NCI-H82 (cell line): ENCODE measurements around the gene ZNF48.

Experiments used
- DNase-seq: peaks from one replicate; lab custom pipeline; 2025; lab: John Stamatoyannopoulos, UW

Gene ZNF48

DNA sequence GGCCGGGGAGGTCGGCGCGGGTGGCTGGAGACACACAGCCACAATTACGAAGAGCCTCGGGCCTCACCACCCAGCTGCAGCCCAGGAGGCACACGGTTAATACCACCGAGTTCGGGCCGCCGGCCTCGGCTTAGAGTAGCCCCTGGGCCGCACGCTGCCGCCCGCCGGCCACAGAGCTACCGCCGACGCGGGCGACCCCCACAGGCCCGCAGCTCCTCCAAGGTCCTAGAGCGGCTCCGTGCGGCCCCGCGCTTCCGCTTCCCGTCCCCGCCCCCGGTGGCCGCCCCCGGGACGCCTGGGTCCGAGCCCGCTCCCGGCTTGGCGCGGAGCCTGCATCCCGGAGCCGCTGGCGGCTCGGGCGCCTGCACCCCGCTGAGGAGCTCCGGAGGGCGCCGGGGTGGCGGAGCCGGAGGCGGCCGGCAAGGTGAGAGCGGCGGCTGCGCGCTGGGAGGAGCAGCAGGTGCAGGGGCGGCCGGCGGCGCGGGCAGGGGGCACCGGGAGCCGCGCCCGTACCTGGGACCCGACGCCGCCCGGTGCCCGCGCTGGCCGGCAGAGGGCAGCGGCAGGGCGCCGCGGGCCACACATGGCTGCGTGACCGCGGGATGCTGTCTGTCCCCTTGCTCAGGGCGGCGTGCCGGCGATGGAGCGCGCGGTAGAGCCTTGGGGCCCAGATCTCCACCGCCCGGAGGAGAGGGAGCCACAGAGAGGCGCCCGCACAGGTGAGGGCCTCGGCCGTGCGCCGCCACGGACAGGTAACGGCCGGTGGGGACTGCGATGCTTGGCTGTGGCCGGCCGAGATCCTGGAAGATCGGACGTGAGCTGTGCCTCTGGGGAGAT lies at the start of gene ZNF48:
TSS of gene ZNF48 (plus strand) at position 266 of the 837 bp plus-strand sequence. CDS start at position 641, 375 bp downstream.
- DNase-seq: peak; percentile 93

GRCh38 chr16:30346286-30346685 lies 48.9 kb upstream of the ZNF48 start:
- DNase-seq: no peak

GRCh38 chr16:30348113-30348512 lies 47.1 kb upstream of the ZNF48 start:
- no peak for DNase-seq

DNA sequence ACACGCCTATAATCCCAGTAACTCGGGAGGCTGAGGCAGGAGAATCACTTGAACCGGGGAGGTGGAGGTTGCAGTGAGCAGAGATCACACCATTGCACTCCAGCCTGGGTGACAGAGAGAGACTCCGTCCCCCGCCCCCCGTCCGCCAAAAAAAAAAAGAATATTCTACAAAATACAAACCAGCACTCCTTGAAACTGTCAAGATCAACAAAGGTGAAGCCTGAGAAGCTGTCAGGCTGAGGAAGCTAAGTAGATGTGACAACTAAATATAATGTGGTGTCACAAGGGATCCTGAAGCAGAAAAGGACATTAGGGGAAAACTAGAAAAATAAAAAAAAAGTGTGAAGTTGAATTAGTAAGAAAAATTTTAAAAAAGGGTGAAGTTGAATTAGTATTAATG lies 46.3 kb upstream of the ZNF48 start:
- DNase-seq: no peak

- no peak for DNase-seq
Measured at GRCh38 chr16:30349675-30350074, 45.5 kb upstream of the ZNF48 start.

DNA sequence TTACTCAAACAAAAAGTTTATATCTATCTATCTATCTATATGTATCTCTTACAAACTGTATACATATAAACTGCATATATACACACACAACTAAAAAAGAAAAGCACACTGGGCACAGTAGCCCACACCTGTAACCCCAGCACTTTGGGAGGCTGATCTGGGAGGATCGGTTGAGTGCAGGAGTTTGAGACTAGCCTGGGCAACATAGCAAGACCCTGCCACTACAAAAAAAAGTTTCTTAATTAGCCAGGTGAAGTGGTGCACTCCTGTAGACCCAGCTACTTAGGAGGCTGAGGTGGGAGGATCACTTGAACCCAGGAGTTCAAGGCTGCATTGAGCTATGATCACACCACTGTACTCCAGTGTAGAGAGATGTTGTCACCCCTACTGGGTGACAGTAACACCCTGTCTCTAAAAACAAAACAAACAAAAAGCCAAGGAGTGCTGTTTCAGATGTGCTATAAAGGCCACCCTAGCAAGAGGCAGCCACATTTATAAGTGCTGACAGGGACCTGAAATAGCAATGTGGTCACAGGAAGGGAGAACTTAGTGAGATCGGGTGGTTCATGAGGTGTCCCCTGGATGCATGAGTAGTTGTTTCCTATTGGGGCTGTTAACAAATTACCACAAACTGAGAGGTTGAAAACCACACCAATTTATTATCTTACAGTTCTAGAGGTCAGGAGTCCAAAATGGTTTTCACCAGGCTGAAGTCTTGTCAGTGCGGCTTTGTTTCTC lies 44.9 kb upstream of the ZNF48 start:
- no peak for DNase-seq

- DNase-seq: no peak
Measured at GRCh38 chr16:30351001-30351441, 44.2 kb upstream of the ZNF48 start.

DNA sequence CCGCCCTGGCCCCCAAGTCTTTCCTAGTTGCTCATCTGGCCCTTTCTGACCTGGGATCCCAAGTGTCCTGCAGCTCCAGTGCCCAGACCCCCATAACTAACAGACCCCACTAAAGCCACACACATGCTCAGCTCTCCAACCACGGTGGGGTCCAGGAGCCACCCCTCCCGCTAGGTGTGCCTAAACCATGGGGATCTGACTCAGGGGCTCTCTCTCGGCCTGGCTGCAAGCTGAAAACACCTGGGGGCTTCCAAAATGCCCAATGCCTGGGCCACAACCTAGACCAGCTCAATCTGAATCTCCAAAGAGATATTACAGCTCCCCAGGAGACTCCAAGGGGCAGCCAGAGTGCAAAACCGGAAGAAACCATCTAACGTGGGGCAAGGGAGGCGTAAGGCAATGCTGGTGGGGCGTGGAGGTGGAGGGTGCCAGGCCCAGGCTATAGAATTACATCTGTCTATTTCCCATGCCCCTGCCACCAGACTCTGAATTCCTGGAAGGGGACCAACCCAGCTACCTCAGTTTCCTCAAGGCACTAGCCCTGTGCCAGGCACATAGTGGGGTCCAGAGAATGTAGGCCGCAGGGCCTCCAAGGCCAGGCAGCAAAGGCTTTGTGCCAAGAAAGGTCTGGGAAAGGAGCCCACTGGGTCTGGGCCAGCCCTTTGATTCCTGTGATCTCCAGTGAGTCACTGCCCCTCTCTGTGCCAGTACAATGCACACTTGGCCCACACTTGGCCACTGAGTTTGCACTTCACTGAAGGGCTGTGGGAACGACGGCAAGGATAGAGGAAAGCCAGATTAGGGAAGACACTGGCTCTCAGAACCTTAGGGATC lies 43.4 kb upstream of the ZNF48 start:
- DNase-seq: no peak

DNA sequence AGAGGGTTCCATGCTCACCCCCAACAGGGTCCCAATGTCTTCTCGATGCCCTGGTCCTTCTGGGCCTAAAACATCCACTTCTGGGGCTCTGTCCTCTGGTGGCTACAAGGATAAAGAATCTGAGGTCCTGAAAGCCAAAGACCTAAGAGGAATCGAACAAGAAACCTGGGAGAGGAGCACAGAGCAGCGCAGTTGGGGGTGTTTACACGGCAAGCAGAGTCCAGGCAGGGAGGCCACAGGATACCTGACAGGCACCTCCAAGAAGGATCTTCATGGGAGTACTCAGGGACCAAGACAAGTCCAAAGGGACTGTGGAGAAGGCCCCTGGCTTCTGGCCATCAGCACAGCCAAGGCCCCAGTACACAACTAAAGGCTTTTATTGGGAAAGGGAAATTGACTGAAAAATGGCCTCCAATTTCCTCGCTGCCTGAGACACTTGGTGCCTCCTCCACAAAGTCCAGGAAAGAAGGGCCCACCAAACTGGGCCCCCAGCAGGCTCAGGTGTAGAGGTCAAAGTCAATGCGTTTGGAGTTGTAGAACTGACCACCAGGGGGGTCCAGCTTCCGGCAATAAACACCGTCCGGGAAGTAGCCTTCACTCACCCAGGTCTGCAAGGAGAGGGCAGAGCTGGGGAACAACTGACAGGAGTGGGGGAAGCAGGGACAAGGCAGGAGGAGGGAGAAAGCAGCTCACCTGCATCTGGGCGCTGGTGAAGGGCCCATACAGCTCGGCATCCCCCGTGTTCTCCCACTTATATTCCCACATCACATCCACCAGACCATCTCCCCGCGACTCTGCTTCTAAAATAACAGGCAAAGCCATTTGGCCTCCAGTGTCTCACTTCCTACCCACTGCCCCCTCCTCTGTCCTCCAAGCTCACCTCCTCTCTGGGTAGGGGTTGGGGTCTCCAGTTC lies 42.5 kb upstream of the ZNF48 start:
- DNase-seq: no peak

DNA sequence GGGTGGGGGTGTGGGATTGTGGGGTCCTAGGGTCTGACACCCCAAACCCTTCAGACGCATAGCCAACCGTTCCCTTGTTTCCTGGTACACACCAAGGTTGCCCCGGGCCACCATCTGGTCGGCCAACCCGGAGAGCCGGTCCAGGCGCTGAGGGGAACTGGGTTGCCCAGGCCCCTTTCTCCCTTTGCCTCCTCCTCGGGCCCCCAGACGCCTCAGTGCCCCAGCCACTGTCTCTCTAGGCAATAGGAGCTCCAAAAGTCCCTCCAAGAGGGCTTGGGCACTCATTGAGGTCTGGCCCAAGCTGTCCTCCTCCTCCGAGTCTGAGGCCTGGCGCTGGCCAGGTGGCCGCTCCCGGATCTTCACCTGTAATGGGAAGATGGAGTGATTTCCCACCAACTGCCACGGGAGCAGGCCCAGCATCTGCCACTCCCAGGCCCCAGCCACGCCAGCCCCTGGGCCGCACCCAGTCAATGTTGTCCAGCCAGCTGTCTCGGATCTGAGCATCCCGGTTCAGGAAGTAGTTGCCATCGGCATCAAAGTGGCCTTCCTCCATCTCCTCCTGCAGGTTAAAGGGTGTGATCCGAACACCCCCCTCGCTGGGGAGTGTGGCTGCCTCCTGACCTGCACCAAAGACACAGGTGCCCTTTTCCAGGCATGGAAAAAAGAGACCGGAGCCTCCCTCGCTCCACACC lies 41.6 kb upstream of the ZNF48 start:
- DNase-seq: no peak

- DNase-seq: peak; percentile 46
Measured at GRCh38 chr16:30354423-30355143, 40.6 kb upstream of the ZNF48 start.

- peak; percentile 99 for DNase-seq
Measured at GRCh38 chr16:30355144-30355953, 39.9 kb upstream of the ZNF48 start, which contains the start of gene CD2BP2. Gene CD2BP2, minus strand, starts transcription at chr16:30355308. Its CDS starts 627 bp downstream, at chr16:30354681.

- no peak for DNase-seq
Measured at GRCh38 chr16:30355954-30356308, 39.3 kb upstream of the ZNF48 start.

GRCh38 chr16:30356401-30357084 lies 38.7 kb upstream of the ZNF48 start:
- DNase-seq: no peak

GRCh38 chr16:30357085-30357714 lies 38.0 kb upstream of the ZNF48 start:
- DNase-seq: no peak

- DNase-seq: peak; percentile 7
Measured at GRCh38 chr16:30357715-30358576, 37.3 kb upstream of the ZNF48 start.

DNA sequence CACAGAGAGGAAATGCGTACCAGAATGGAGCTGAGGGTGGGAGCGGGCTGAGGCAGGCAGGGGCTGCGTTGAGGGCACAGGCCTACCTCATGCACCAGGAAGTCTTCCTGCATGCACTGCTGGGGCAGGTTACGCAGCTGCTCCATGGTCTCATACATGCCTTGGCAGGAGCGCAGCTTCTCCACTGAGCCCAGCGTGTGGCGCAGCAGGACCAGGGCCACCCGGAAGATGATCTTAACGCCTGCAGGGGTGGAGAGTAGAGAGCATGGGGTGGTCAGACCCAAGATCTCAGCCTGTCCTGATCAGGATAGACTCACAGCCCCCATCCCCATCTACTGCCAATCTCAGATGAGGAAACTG lies 36.7 kb upstream of the ZNF48 start:
- no peak for DNase-seq
